Astrocyte (in vitro differentiated cells and primary cell): Measurements from ENCODE around the gene NCAPG. TPM values are rescaled to one million over a fixed set of nuclear protein-coding genes. Genes with fewer than 3 reads are reported as not detected.

Experiments
- DNase-seq: peaks from one replicate; pipeline ENCODE4 v3.0.0-alpha.2; 2010; ENCODE audit warnings: low read depth
- FAIRE-seq: peaks from 2 replicates; lab custom pipeline; 2011; peaks lifted over from hg19 to GRCh38; lab: Jason Lieb, UNC
- H2AFZ ChIP-seq: 2 replicates; pipeline ENCODE4 v1.6.0; 2012; ENCODE audit warnings: low read depth, low read length, inconsistent platforms
- H3K27ac ChIP-seq: 2 replicates; pipeline ENCODE4 v1.5.1; 2011; ENCODE audit warnings: low read depth, low read length, inconsistent platforms
- H3K27me3 ChIP-seq: 2 replicates; pipeline ENCODE4 v1.6.0; 2011; ENCODE audit warnings: low read length, inconsistent platforms; ENCODE audit not compliant: insufficient read depth
- H3K36me3 ChIP-seq: 2 replicates; pipeline ENCODE4 v1.5.1; 2011; ENCODE audit warnings: low read length, inconsistent platforms; ENCODE audit not compliant: insufficient read depth
- H3K4me1 ChIP-seq: 2 replicates; pipeline ENCODE4 v1.5.1; 2011; ENCODE audit warnings: low read length, inconsistent platforms; ENCODE audit not compliant: insufficient read depth
- H3K4me2 ChIP-seq: 2 replicates; pipeline ENCODE4 v1.6.0; 2012; ENCODE audit warnings: low read length, inconsistent platforms
- H3K4me3 ChIP-seq: 2 replicates; pipeline ENCODE4 v1.5.1; 2011; ENCODE audit warnings: low read depth, mild to moderate bottlenecking, low read length, inconsistent platforms; ENCODE audit not compliant: insufficient read depth
- H3K79me2 ChIP-seq: 2 replicates; pipeline ENCODE4 v1.6.0; 2012; ENCODE audit warnings: mild to moderate bottlenecking, low read length, inconsistent platforms; ENCODE audit not compliant: insufficient read depth
- H3K9ac ChIP-seq: 2 replicates; pipeline ENCODE4 v1.6.0; 2012; ENCODE audit warnings: mild to moderate bottlenecking, low read length, inconsistent platforms
- H3K9me3 ChIP-seq: 2 replicates; pipeline ENCODE4 v1.5.1; 2012; ENCODE audit warnings: low read depth, mild to moderate bottlenecking, low read length, inconsistent platforms; ENCODE audit not compliant: insufficient read depth
- H4K20me1 ChIP-seq: 2 replicates; pipeline ENCODE4 v1.6.0; 2012; ENCODE audit warnings: low read length, inconsistent platforms; ENCODE audit not compliant: insufficient read depth
- H3K27ac Mint-ChIP-seq: one replicate; pipeline ENCODE4 v1.8.0; 2021; ENCODE audit warnings: mild to moderate bottlenecking, mixed read lengths; ENCODE audit not compliant: unreplicated experiment
- H3K27me3 Mint-ChIP-seq: one replicate; pipeline ENCODE4 v1.8.0; 2021; ENCODE audit warnings: low read depth, mixed read lengths; ENCODE audit not compliant: unreplicated experiment
- H3K36me3 Mint-ChIP-seq: one replicate; pipeline ENCODE4 v1.8.0; 2021; ENCODE audit warnings: low read depth, mixed read lengths; ENCODE audit not compliant: unreplicated experiment
- H3K4me1 Mint-ChIP-seq: one replicate; pipeline ENCODE4 v1.8.0; 2021; ENCODE audit warnings: low read depth, mixed read lengths; ENCODE audit not compliant: unreplicated experiment
- H3K4me3 Mint-ChIP-seq: one replicate; pipeline ENCODE4 v1.8.0; 2021; ENCODE audit warnings: mild to moderate bottlenecking, moderate library complexity, mixed read lengths; ENCODE audit not compliant: unreplicated experiment
- H3K9me3 Mint-ChIP-seq: one replicate; pipeline ENCODE4 v1.8.0; 2021; ENCODE audit warnings: mild to moderate bottlenecking, mixed read lengths; ENCODE audit not compliant: unreplicated experiment
- EZH2 ChIP-seq: IDR thresholded peaks from 2 replicates; pipeline ENCODE4 v1.6.1; 2012; ENCODE audit warnings: mild to moderate bottlenecking, low read length, inconsistent platforms; ENCODE audit not compliant: insufficient read depth
- total RNA-seq: library from RNA; stranded (reverse); gene quantifications from 2 replicates; pipeline ENCODE4 v1.2.1, GENCODE V29; 2021
- TF ChIP-seq, protein P1 (sequence below): IDR thresholded peaks from 2 replicates; pipeline ENCODE4 v1.5.1; 2011; ENCODE audit warnings: low read depth, mild to moderate bottlenecking, inconsistent platforms, low read length, moderate library complexity; ENCODE audit not compliant: insufficient read depth

Gene NCAPG
- total RNA-seq, 1 donor from 2014 or later = 4.7 TPM

DNA sequence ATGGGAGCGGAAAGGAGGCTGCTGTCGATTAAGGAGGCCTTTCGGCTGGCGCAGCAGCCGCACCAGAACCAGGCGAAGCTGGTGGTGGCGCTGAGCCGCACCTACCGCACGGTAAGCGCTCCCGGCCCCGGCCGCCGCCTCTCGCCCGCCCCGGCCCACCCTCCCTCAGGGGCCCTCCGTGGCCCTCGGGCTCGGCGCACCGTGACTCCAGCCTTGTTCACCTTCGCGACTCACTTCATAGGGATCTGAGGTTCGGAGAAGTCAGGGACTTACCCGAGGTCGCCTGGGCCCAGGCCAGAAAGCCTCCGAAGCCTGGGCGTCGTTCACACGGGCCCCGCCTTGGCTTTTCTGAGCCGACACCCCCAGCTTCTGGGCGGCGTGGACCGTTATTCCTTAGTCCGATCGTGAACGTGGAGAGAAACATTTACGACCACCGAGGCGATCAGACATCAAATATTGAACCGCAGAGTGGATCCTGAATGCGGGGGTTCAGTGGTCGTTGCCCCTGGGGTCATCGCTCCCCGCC, 362 bp downstream of the NCAPG start:
- H3K27ac Mint-ChIP-seq = peak overlapping the region; percentile 58
- no peaks in the 10 kb centered on the region for H3K36me3 Mint-ChIP-seq
- H3K4me1 ChIP-seq = peaks cover 18% of the 10 kb centered on the region
- no peak for FAIRE-seq
- no peaks in the 10 kb centered on the region for H3K9me3 Mint-ChIP-seq
- H3K79me2 ChIP-seq = peaks cover 97% of the 10 kb centered on the region
- no peak for DNase-seq
- H3K27me3 ChIP-seq = no peaks in the 10 kb centered on the region
- peak overlapping the region; percentile 85 for H3K27ac ChIP-seq
- H3K9ac ChIP-seq = peak overlapping the region; percentile 94
- H3K4me2 ChIP-seq = peak overlapping the region; percentile 92
- TF ChIP-seq, protein P1, sequence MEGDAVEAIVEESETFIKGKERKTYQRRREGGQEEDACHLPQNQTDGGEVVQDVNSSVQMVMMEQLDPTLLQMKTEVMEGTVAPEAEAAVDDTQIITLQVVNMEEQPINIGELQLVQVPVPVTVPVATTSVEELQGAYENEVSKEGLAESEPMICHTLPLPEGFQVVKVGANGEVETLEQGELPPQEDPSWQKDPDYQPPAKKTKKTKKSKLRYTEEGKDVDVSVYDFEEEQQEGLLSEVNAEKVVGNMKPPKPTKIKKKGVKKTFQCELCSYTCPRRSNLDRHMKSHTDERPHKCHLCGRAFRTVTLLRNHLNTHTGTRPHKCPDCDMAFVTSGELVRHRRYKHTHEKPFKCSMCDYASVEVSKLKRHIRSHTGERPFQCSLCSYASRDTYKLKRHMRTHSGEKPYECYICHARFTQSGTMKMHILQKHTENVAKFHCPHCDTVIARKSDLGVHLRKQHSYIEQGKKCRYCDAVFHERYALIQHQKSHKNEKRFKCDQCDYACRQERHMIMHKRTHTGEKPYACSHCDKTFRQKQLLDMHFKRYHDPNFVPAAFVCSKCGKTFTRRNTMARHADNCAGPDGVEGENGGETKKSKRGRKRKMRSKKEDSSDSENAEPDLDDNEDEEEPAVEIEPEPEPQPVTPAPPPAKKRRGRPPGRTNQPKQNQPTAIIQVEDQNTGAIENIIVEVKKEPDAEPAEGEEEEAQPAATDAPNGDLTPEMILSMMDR = no peak
- no peak for TF ChIP-seq EZH2
- H3K4me3 ChIP-seq = peak overlapping the region; percentile 88
- peak overlapping the region; percentile 87 for H2AFZ ChIP-seq
- H4K20me1 ChIP-seq = peaks cover 26% of the 10 kb centered on the region
- H3K9me3 ChIP-seq = no peaks in the 10 kb centered on the region
- no peaks in the 10 kb centered on the region for H3K27me3 Mint-ChIP-seq
- peak overlapping the region; percentile 98 for H3K4me3 Mint-ChIP-seq
- no peaks in the 10 kb centered on the region for H3K36me3 ChIP-seq
- H3K4me1 Mint-ChIP-seq = peaks cover 23% of the 10 kb centered on the region

DNA sequence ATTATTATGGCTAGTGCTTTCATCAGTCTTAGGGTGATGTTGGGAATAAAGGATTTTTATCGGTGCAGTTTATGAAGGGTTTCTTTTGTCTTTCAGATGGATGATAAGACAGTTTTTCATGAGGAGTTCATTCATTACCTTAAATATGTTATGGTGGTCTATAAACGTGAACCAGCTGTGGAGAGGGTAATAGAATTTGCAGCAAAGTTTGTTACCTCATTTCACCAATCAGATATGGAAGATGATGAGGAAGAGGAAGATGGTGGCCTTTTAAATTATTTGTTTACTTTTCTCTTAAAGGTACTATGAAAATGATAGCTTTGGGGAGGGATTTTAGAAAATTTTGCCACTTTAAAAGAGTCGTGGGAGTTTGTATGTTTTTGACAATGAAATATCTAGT, 1.3 kb downstream of the NCAPG start:
- Histone ChIP-seq H2AFZ (peak overlapping the region; percentile 87), H3K27me3 (no peaks in the 10 kb centered on the region), H3K4me2 (peak overlapping the region; percentile 92), H3K27ac (peak overlapping the region; percentile 24), H4K20me1 (peaks cover 22% of the 10 kb centered on the region), H3K9ac (peak overlapping the region; percentile 94), H3K4me1 (peaks cover 18% of the 10 kb centered on the region), H3K79me2 (peaks cover 94% of the 10 kb centered on the region), H3K9me3 (no peaks in the 10 kb centered on the region), H3K36me3 (no peaks in the 10 kb centered on the region), H3K4me3 (peak overlapping the region; percentile 88)
- no peaks in the 10 kb centered on the region for H3K9me3 Mint-ChIP-seq
- H3K4me3 Mint-ChIP-seq = peak overlapping the region; percentile 90
- DNase-seq = no peak
- no peaks in the 10 kb centered on the region for H3K36me3 Mint-ChIP-seq
- no peak for FAIRE-seq
- peak overlapping the region; percentile 42 for H3K27ac Mint-ChIP-seq
- TF ChIP-seq EZH2 = no peak
- TF ChIP-seq, protein P1 = no peak
- no peaks in the 10 kb centered on the region for H3K27me3 Mint-ChIP-seq
- peaks cover 21% of the 10 kb centered on the region for H3K4me1 Mint-ChIP-seq

DNA sequence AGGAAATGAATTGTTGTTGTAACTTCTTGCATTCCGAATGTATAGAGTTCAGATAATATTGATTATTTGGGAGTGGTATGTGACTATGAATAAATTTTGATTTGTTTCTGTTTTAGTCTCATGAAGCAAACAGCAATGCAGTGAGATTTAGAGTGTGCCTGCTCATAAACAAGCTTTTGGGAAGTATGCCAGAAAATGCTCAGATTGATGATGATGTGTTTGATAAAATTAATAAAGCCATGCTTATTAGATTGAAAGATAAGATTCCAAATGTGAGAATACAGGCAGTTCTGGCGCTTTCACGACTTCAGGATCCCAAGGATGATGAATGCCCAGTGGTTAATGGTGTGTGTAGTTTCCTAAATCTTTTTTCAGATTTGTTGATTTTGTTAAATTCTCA, 2.0 kb downstream of the NCAPG start:
- peak overlapping the region; percentile 94 for H3K9ac ChIP-seq

More for the DNA sequence above, 2.0 kb downstream of the NCAPG start:
- H3K79me2 ChIP-seq = peaks cover 94% of the 10 kb centered on the region
- H3K4me1 ChIP-seq = peaks cover 11% of the 10 kb centered on the region
- H3K36me3 Mint-ChIP-seq = no peaks in the 10 kb centered on the region
- H3K27ac ChIP-seq = no peak overlapping the region
- H3K4me3 ChIP-seq = peak overlapping the region; percentile 45
- H2AFZ ChIP-seq = peak overlapping the region; percentile 25
- H3K4me1 Mint-ChIP-seq = peaks cover 14% of the 10 kb centered on the region
- no peaks in the 10 kb centered on the region for H3K27me3 Mint-ChIP-seq
- peak overlapping the region; percentile 92 for H3K4me2 ChIP-seq
- H3K9me3 ChIP-seq = no peaks in the 10 kb centered on the region
- no peak for TF ChIP-seq EZH2
- TF ChIP-seq, protein P1 = no peak
- H3K27me3 ChIP-seq = no peaks in the 10 kb centered on the region
- no peak overlapping the region for H3K27ac Mint-ChIP-seq
- DNase-seq = no peak
- no peak for FAIRE-seq
- H3K4me3 Mint-ChIP-seq = no peak overlapping the region
- H3K36me3 ChIP-seq = no peaks in the 10 kb centered on the region
- peaks cover 15% of the 10 kb centered on the region for H4K20me1 ChIP-seq
- H3K9me3 Mint-ChIP-seq = no peaks in the 10 kb centered on the region
